Measurements from ENCODE around the gene MEPCE. TPM values are rescaled to one million over a fixed set of nuclear protein-coding genes. Genes with fewer than 3 reads are reported as not detected.

Gene MEPCE
- total and polyA plus RNA-seq, 5 donors from 2014 or later, result 10.2 to 73.1 (median 14.5) TPM

- Mint-ChIP-seq H3K9me3 (peaks cover 0 to 2% (median 0%) of the 10 kb centered on the region in 7 donors), H3K27me3 (peaks cover 8% of the 10 kb centered on the region), H3K36me3 (peaks cover 8% of the 10 kb centered on the region)
These were observed 49.5 kb downstream of the MEPCE start, which contains the start of gene TSC22D4 for GRCh38 chr7:100478958-100479660. Gene TSC22D4 (minus strand): TSS chr7:100479214. CDS start chr7:100478038, 1,176 bp downstream.

GRCh38 chr7:100481466-100481865, 51.8 kb downstream of the MEPCE start:
- H3K9me3 ChIP-seq (ENCODE audit: control insufficient read depth in 2 of 2, low read length in 2 of 2), result no peaks in the 10 kb centered on the region
- peaks cover 40% of the 10 kb centered on the region for H3K4me1 ChIP-seq (ENCODE audit: control insufficient read depth, insufficient read depth, low read length, poor library complexity, severe bottlenecking)
- no peaks in the 10 kb centered on the region for H3K36me3 ChIP-seq (ENCODE audit: control insufficient read depth, insufficient read depth, low read length)
- Mint-ChIP-seq H3K27ac (peak overlapping the region in 1 of 3 donors; percentile 80), H3K36me3 (peaks cover 4% of the 10 kb centered on the region), H3K9me3 (peaks cover 0 to 2% (median 0%) of the 10 kb centered on the region in 7 donors), H3K4me1 (peaks cover 0 to 37% (median 15%) of the 10 kb centered on the region in 4 donors), H3K4me3 (peak overlapping the region; percentile 56 to 92 (median 71)), H3K27me3 (peaks cover 8% of the 10 kb centered on the region)
- ATAC-seq (ENCODE audit: low read depth in 2 of 2), result no peak
- no peak overlapping the region for H3K4me3 ChIP-seq (ENCODE audit: low read depth, low read length)
- H3K27ac ChIP-seq (ENCODE audit: insufficient read depth, low read length, poor library complexity, severe bottlenecking), result no peak overlapping the region
- no peak for DNase-seq
- H3K27me3 ChIP-seq (ENCODE audit: control insufficient read depth, insufficient read depth, low read length), result no peaks in the 10 kb centered on the region

More at GRCh38 chr7:100478958-100479660, 49.5 kb downstream of the MEPCE start, which contains the start of gene TSC22D4:
- peak within 1 kb of the TSS; percentile 79 for H3K27ac ChIP-seq (ENCODE audit: insufficient read depth, low read length, poor library complexity, severe bottlenecking)
- Mint-ChIP-seq H3K4me1 (peaks cover 0 to 51% (median 26%) of the 10 kb centered on the region in 4 donors), H3K27ac (peak within 1 kb of the TSS; percentile 85 to 86 (median 86)), H3K4me3 (peak within 1 kb of the TSS; percentile 92 to 96 (median 96))
- H3K4me3 ChIP-seq (ENCODE audit: low read depth, low read length), result peak within 1 kb of the TSS; percentile 86
- H3K4me1 ChIP-seq (ENCODE audit: control insufficient read depth, insufficient read depth, low read length, poor library complexity, severe bottlenecking), result peaks cover 61% of the 10 kb centered on the region
- peak; percentile 86 to 93 (median 90) for DNase-seq
- ATAC-seq (ENCODE audit: low read depth in 2 of 2), result peak; percentile 77 to 78
- H3K27me3 ChIP-seq (ENCODE audit: control insufficient read depth, insufficient read depth, low read length), result no peaks in the 10 kb centered on the region
- peaks cover 9% of the 10 kb centered on the region for H3K36me3 ChIP-seq (ENCODE audit: control insufficient read depth, insufficient read depth, low read length)
- H3K9me3 ChIP-seq (ENCODE audit: control insufficient read depth in 2 of 2, low read length in 2 of 2), result no peaks in the 10 kb centered on the region

GRCh38 chr7:100482728-100483089, 53.1 kb downstream of the MEPCE start:
- H3K36me3 ChIP-seq (ENCODE audit: control insufficient read depth, insufficient read depth, low read length), result no peaks in the 10 kb centered on the region
- no peaks in the 10 kb centered on the region for H3K36me3 Mint-ChIP-seq
- DNase-seq, result no peak
- no peak for ATAC-seq (ENCODE audit: low read depth in 2 of 2)
- peak overlapping the region; percentile 82 to 87 (median 87) for H3K27ac Mint-ChIP-seq
- peaks cover 0 to 30% (median 13%) of the 10 kb centered on the region in 4 donors for H3K4me1 Mint-ChIP-seq
- peak overlapping the region; percentile 78 to 88 (median 85) for H3K4me3 Mint-ChIP-seq
- H3K27me3 ChIP-seq (ENCODE audit: control insufficient read depth, insufficient read depth, low read length), result no peaks in the 10 kb centered on the region
- H3K4me3 ChIP-seq (ENCODE audit: low read depth, low read length), result peak overlapping the region; percentile 17
- no peaks in the 10 kb centered on the region for H3K9me3 ChIP-seq (ENCODE audit: control insufficient read depth in 2 of 2, low read length in 2 of 2)
- peaks cover 0 to 2% (median 0%) of the 10 kb centered on the region in 7 donors for H3K9me3 Mint-ChIP-seq
- no peak overlapping the region for H3K27ac ChIP-seq (ENCODE audit: insufficient read depth, low read length, poor library complexity, severe bottlenecking)
- peaks cover 12% of the 10 kb centered on the region for H3K27me3 Mint-ChIP-seq
- H3K4me1 ChIP-seq (ENCODE audit: control insufficient read depth, insufficient read depth, low read length, poor library complexity, severe bottlenecking), result peaks cover 28% of the 10 kb centered on the region

GRCh38 chr7:100483090-100483721, 53.6 kb downstream of the MEPCE start:
- H3K27me3 ChIP-seq (ENCODE audit: control insufficient read depth, insufficient read depth, low read length), result no peaks in the 10 kb centered on the region
- ATAC-seq (ENCODE audit: low read depth in 2 of 2), result peak; percentile 68 to 70
- DNase-seq, result peak; percentile 70 to 81 (median 75)
- no peaks in the 10 kb centered on the region for H3K36me3 ChIP-seq (ENCODE audit: control insufficient read depth, insufficient read depth, low read length)
- no peak overlapping the region for H3K27ac ChIP-seq (ENCODE audit: insufficient read depth, low read length, poor library complexity, severe bottlenecking)
- Mint-ChIP-seq H3K9me3 (peaks cover 0 to under 1% (median 0%) of the 10 kb centered on the region in 7 donors), H3K27me3 (peaks cover 10% of the 10 kb centered on the region), H3K4me1 (peaks cover 0 to 30% (median 13%) of the 10 kb centered on the region in 4 donors), H3K36me3 (no peaks in the 10 kb centered on the region), H3K4me3 (peak overlapping the region; percentile 78 to 88 (median 85)), H3K27ac (peak overlapping the region; percentile 82 to 87 (median 87))
- peaks cover 24% of the 10 kb centered on the region for H3K4me1 ChIP-seq (ENCODE audit: control insufficient read depth, insufficient read depth, low read length, poor library complexity, severe bottlenecking)
- no peaks in the 10 kb centered on the region for H3K9me3 ChIP-seq (ENCODE audit: control insufficient read depth in 2 of 2, low read length in 2 of 2)
- H3K4me3 ChIP-seq (ENCODE audit: low read depth, low read length), result peak overlapping the region; percentile 17

Other genes starting within 250 kb of the MEPCE start
- gene PVRIG, start 209.9 kb upstream of the MEPCE start, total RNA-seq, result 46.3 TPM
- 100 to 1,000 TPM in 2 of 4 donors, 10 to 100 TPM in 2; 89.0 to 126 (median 97.6) TPM for gene PVRIG, start 209.9 kb upstream of the MEPCE start, polyA plus RNA-seq
- not detected for gene SPDYE3, start 122.1 kb upstream of the MEPCE start, total RNA-seq
- gene SPDYE3, start 122.1 kb upstream of the MEPCE start, polyA plus RNA-seq, result 1 to 10 TPM; 4.5 to 7.2 (median 6.1) TPM
- 88.0 TPM for gene PILRB, start 71.7 kb upstream of the MEPCE start, total RNA-seq
- gene PILRB, start 71.7 kb upstream of the MEPCE start, polyA plus RNA-seq, result 1 to 10 TPM; 2.1 to 3.6 (median 2.5) TPM
- gene PILRA, start 56.3 kb upstream of the MEPCE start, total RNA-seq, result 13.2 TPM
- under 1 TPM in 2 of 4 donors, not detected in 2; 0.17 to 0.39 TPM for gene PILRA, start 56.3 kb upstream of the MEPCE start, polyA plus RNA-seq
- 4.0 TPM for gene ZCWPW1, start 1.1 kb upstream of the MEPCE start, total RNA-seq
- gene ZCWPW1, start 1.1 kb upstream of the MEPCE start, polyA plus RNA-seq, result 1 to 10 TPM; 2.2 to 5.4 (median 4.0) TPM
- gene PPP1R35, start 6.7 kb downstream of the MEPCE start, total RNA-seq, result 52.8 TPM
- 10 to 100 TPM; 42.3 to 72.2 (median 49.4) TPM for gene PPP1R35, start 6.7 kb downstream of the MEPCE start, polyA plus RNA-seq
- 3.7 TPM for gene SPACDR, start 34.4 kb downstream of the MEPCE start, total RNA-seq
- under 1 TPM in 2 of 4 donors, not detected in 2; 0.32 TPM for gene SPACDR, start 34.4 kb downstream of the MEPCE start, polyA plus RNA-seq
- gene TSC22D4, start 49.4 kb downstream of the MEPCE start, total RNA-seq, result 113 TPM
- 10 to 100 TPM; 22.2 to 35.8 (median 33.4) TPM for gene TSC22D4, start 49.4 kb downstream of the MEPCE start, polyA plus RNA-seq
- 0.89 TPM for gene NYAP1, start 54.1 kb downstream of the MEPCE start, total RNA-seq
- gene NYAP1, start 54.1 kb downstream of the MEPCE start, polyA plus RNA-seq, result not detected
- gene AGFG2, start 109.4 kb downstream of the MEPCE start, total RNA-seq, result 40.8 TPM
- gene AGFG2, start 109.4 kb downstream of the MEPCE start, polyA plus RNA-seq, result 10 to 100 TPM; 11.7 to 21.6 (median 16.0) TPM
- 47.4 TPM for gene SAP25, start 144.1 kb downstream of the MEPCE start, total RNA-seq
- gene SAP25, start 144.1 kb downstream of the MEPCE start, polyA plus RNA-seq, result under 1 TPM in 1 of 4 donors, not detected in 3; 0.47 TPM
- 350 TPM for gene LRCH4, start 156.3 kb downstream of the MEPCE start, total RNA-seq
- gene LRCH4, start 156.3 kb downstream of the MEPCE start, polyA plus RNA-seq, result 100 to 1,000 TPM; 115 to 136 (median 126) TPM
- gene FBXO24, start 156.5 kb downstream of the MEPCE start, total RNA-seq, result not detected
- under 1 TPM in 3 of 4 donors, not detected in 1; 0.21 to 0.26 (median 0.22) TPM for gene FBXO24, start 156.5 kb downstream of the MEPCE start, polyA plus RNA-seq
- 2.8 TPM for gene PCOLCE, start 172.5 kb downstream of the MEPCE start, total RNA-seq
- gene PCOLCE, start 172.5 kb downstream of the MEPCE start, polyA plus RNA-seq, result 1 to 10 TPM in 1 of 4 donors, under 1 TPM in 2, not detected in 1; 0.23 to 1.5 (median 0.89) TPM
- 13.9 TPM for gene MOSPD3, start 182.7 kb downstream of the MEPCE start, total RNA-seq
- gene MOSPD3, start 182.7 kb downstream of the MEPCE start, polyA plus RNA-seq, result 10 to 100 TPM; 13.8 to 22.9 (median 21.9) TPM
- 8.0 TPM for gene TFR2, start 211.7 kb downstream of the MEPCE start, total RNA-seq
- gene TFR2, start 211.7 kb downstream of the MEPCE start, polyA plus RNA-seq, result 1 to 10 TPM; 1.2 to 2.0 (median 1.5) TPM
- not detected for gene ACTL6B, start 226.6 kb downstream of the MEPCE start, total RNA-seq
- gene ACTL6B, start 226.6 kb downstream of the MEPCE start, polyA plus RNA-seq, result not detected
- 160 TPM for gene GNB2, start 243.9 kb downstream of the MEPCE start, total RNA-seq
- 10 to 100 TPM; 47.2 to 70.0 (median 66.8) TPM for gene GNB2, start 243.9 kb downstream of the MEPCE start, polyA plus RNA-seq